SU-DHL-6 (cell line): ENCODE measurements around the gene BTNL3.
"Not testable (repeated sequence)": the region's sequence is repeated elsewhere in the genome, so short reads cannot be mapped to it uniquely, and the experiment has no call there.

ENCODE experiments used
- H2AFZ ChIP-seq: fragments of 200-600 bp; sonication (generic); 2 replicates; pipeline ENCODE4 v1.6.1; 2014; ENCODE audit warnings: low read depth, mild to moderate bottlenecking, moderate library complexity, mixed read lengths, antibody characterized with exemption, low read length; ENCODE audit not compliant: severe bottlenecking
- H3F3A ChIP-seq: fragments of 200-600 bp; shearing (Covaris generic); 2 replicates; pipeline ENCODE4 v1.6.0; 2016; ENCODE audit warnings: antibody characterized with exemption, mild to moderate bottlenecking; ENCODE audit not compliant: insufficient read depth
- H3K27ac ChIP-seq: fragments of 200-600 bp; sonication (generic); 2 replicates; pipeline ENCODE4 v1.5.1; 2016; ENCODE audit warnings: low read depth, mild to moderate bottlenecking, low read length, moderate library complexity, mixed read lengths
- H3K27me3 ChIP-seq: fragments of 200-600 bp; sonication (generic), shearing (Covaris generic); 2 replicates; pipeline ENCODE4 v1.6.0; 2014; ENCODE audit warnings: mild to moderate bottlenecking, low read length
- H3K36me3 ChIP-seq: fragments of 200-600 bp; sonication (generic); 2 replicates; pipeline ENCODE4 v1.6.1; 2014; ENCODE audit warnings: mild to moderate bottlenecking, low read length, mixed read lengths
- H3K4me2 ChIP-seq: fragments of 300-600, 200-600 bp; shearing (Covaris generic), sonication (generic); 2 replicates; pipeline ENCODE4 v1.6.0; 2014; ENCODE audit warnings: low read length, low read depth, mild to moderate bottlenecking; ENCODE audit not compliant: poor library complexity, severe bottlenecking
- H3K4me3 ChIP-seq: fragments of 200-600 bp; sonication (generic); 2 replicates; pipeline ENCODE4 v1.5.1; 2014; ENCODE audit warnings: antibody characterized with exemption, low read length, mild to moderate bottlenecking, mixed read lengths; ENCODE audit not compliant: insufficient read depth, poor library complexity, severe bottlenecking
- H3K79me2 ChIP-seq: fragments of 200-600 bp; sonication (generic); 2 replicates; pipeline ENCODE4 v1.6.1; 2014; ENCODE audit warnings: mild to moderate bottlenecking, low read length, moderate library complexity; ENCODE audit not compliant: insufficient read depth
- H3K9ac ChIP-seq: fragments of 200-600 bp; sonication (generic); 2 replicates; pipeline ENCODE4 v1.7.0; 2014; ENCODE audit warnings: mild to moderate bottlenecking, low read length
- H3K9me2 ChIP-seq: fragments of 200-600 bp; sonication (generic); replicated peaks from 2 replicates; pipeline ENCODE4 v1.6.1; 2014; ENCODE audit warnings: low read length; ENCODE audit not compliant: insufficient read depth
- H3K9me3 ChIP-seq: fragments of 200-600 bp; sonication (generic); 2 replicates; pipeline ENCODE4 v1.6.1; 2014; ENCODE audit warnings: low read length, mixed read lengths; ENCODE audit not compliant: insufficient read depth
- H4K20me1 ChIP-seq: fragments of 200-600 bp; sonication (generic); 2 replicates; pipeline ENCODE4 v1.6.1; 2014; ENCODE audit warnings: low read depth, mild to moderate bottlenecking, antibody characterized with exemption, low read length, moderate library complexity, mixed read lengths
- CTCF ChIP-seq: fragments of 200-600 bp; sonication (generic); IDR thresholded peaks from one replicate; pipeline ENCODE4 v1.5.1; 2017; ENCODE audit warnings: antibody characterized with exemption, mild to moderate bottlenecking, low read length, moderate library complexity; ENCODE audit not compliant: insufficient read depth, poor library complexity, severe bottlenecking
- EZH2phosphoT487 ChIP-seq: fragments of 200-600 bp; sonication (generic), shearing (Covaris generic); conservative IDR thresholded peaks from 2 replicates; pipeline ENCODE4 v1.6.1; 2018; ENCODE audit warnings: mild to moderate bottlenecking, antibody characterized with exemption, low read length, moderate library complexity, mixed read lengths

BTNL3 gene

GRCh38 chr5:181001947-181002346 lies 13.3 kb downstream of the BTNL3 start:
- Histone ChIP-seq H3K9me2 (no peaks in the 10 kb centered on the region), H3K9ac (no peak overlapping the region), H2AFZ (no peak overlapping the region), H3K9me3 (no peaks in the 10 kb centered on the region), H4K20me1 (no peaks in the 10 kb centered on the region), H3K79me2 (no peaks in the 10 kb centered on the region), H3F3A (no peaks in the 10 kb centered on the region), H3K27me3 (no peaks in the 10 kb centered on the region), H3K36me3 (no peaks in the 10 kb centered on the region), H3K4me2 (no peak overlapping the region), H3K27ac (no peak overlapping the region), H3K4me3 (no peak overlapping the region)
- TF ChIP-seq CTCF (no peak), EZH2phosphoT487 (no peak)

- Histone ChIP-seq H3K79me2 (no peaks in the 10 kb centered on the region), H3K9ac (no peak overlapping the region), H3K4me3 (no peak overlapping the region), H3K27me3 (no peaks in the 10 kb centered on the region), H4K20me1 (no peaks in the 10 kb centered on the region), H3K36me3 (no peaks in the 10 kb centered on the region), H2AFZ (no peak overlapping the region), H3K9me3 (no peaks in the 10 kb centered on the region), H3K4me2 (no peak overlapping the region), H3K27ac (no peak overlapping the region), H3F3A (no peaks in the 10 kb centered on the region), H3K9me2 (no peaks in the 10 kb centered on the region)
- no peak for TF ChIP-seq CTCF
- TF ChIP-seq EZH2phosphoT487 = no peak
Measured at GRCh38 chr5:181005791-181006190, 17.1 kb downstream of the BTNL3 start.

- Histone ChIP-seq H3K27ac (no peak overlapping the region), H3K9ac (no peak overlapping the region), H2AFZ (no peak overlapping the region), H3K4me2 (no peak overlapping the region), H3K79me2 (no peaks in the 10 kb centered on the region), H3K9me2 (no peaks in the 10 kb centered on the region), H3K9me3 (no peaks in the 10 kb centered on the region), H3K27me3 (no peaks in the 10 kb centered on the region), H4K20me1 (no peaks in the 10 kb centered on the region), H3K36me3 (no peaks in the 10 kb centered on the region), H3F3A (no peaks in the 10 kb centered on the region), H3K4me3 (no peak overlapping the region)
- no peak for TF ChIP-seq CTCF
- TF ChIP-seq EZH2phosphoT487 = no peak
Measured at GRCh38 chr5:181008136-181008535, 19.5 kb downstream of the BTNL3 start.

- H3K27ac ChIP-seq, H2AFZ ChIP-seq, H3F3A ChIP-seq, H4K20me1 ChIP-seq, H3K4me3 ChIP-seq, H3K79me2 ChIP-seq, H3K27me3 ChIP-seq, H3K9me2 ChIP-seq, H3K36me3 ChIP-seq, H3K9me3 ChIP-seq, H3K9ac ChIP-seq, H3K4me2 ChIP-seq: not testable (repeated sequence)
Measured at GRCh38 chr5:181010018-181010417, 21.4 kb downstream of the BTNL3 start.

GRCh38 chr5:181014654-181015053 lies 26.0 kb downstream of the BTNL3 start:
- not testable (repeated sequence) for H3K27me3 ChIP-seq, H3K36me3 ChIP-seq, H3K27ac ChIP-seq, H3K4me2 ChIP-seq, H4K20me1 ChIP-seq, H3K9me2 ChIP-seq, H3F3A ChIP-seq, H3K9me3 ChIP-seq, H3K9ac ChIP-seq, H3K79me2 ChIP-seq, H3K4me3 ChIP-seq, H2AFZ ChIP-seq

GRCh38 chr5:181017448-181017847 lies 28.8 kb downstream of the BTNL3 start:
- not testable (repeated sequence) for H3K27me3 ChIP-seq, H3K9me2 ChIP-seq, H2AFZ ChIP-seq, H3K4me2 ChIP-seq, H3K4me3 ChIP-seq, H3F3A ChIP-seq, H4K20me1 ChIP-seq, H3K79me2 ChIP-seq, H3K9ac ChIP-seq, H3K27ac ChIP-seq, H3K36me3 ChIP-seq
- peaks cover 13% of the 10 kb centered on the region; the same call in 1 of the 2 replicates for H3K9me3 ChIP-seq
